Lung (tissue), 12 donors: ENCODE results near the gene RSPRY1. TPM values are rescaled to one million over a fixed set of nuclear protein-coding genes. Genes with fewer than 3 reads are reported as not detected.

Experiments
- ATAC-seq: fragments of 200-7000 bp; cut with Tn5 transposase; one replicate; pipeline ENCODE4 v1.9.1; 2020; ENCODE audit warnings: moderate number of reproducible peaks; ENCODE audit not compliant: insufficient read depth, low FRiP score
- DNase-seq, 3 donors: peaks; one replicate each; pipeline ENCODE4 v3.0.0-alpha.2; 2013 to 2017
- H3K27ac ChIP-seq, 2 donors: one replicate each; pipeline ENCODE4 v1.5.1; 2013; ENCODE audit warnings: mild to moderate bottlenecking in 2 of 2, moderate library complexity in 2 of 2, control low read depth in 1 of 2, inconsistent platforms in 1 of 2, low read depth in 1 of 2, low read length in 1 of 2
- H3K27me3 ChIP-seq, 3 donors: one replicate each; pipeline ENCODE4 v1.5.1; 2013; ENCODE audit warnings: low read length in 2 of 3; ENCODE audit not compliant: control insufficient read depth in 3 of 3, insufficient read depth in 3 of 3
- H3K36me3 ChIP-seq, 4 donors: one replicate each; pipeline ENCODE4 v1.5.1; 2013; ENCODE audit warnings: low read length in 4 of 4, mild to moderate bottlenecking in 1 of 4, moderate library complexity in 1 of 4; ENCODE audit not compliant: control insufficient read depth in 4 of 4, insufficient read depth in 4 of 4
- H3K4me1 ChIP-seq, 5 donors: one replicate each; pipeline ENCODE4 v1.5.1; 2013; ENCODE audit warnings: low read length in 5 of 5, mild to moderate bottlenecking in 2 of 5, moderate library complexity in 1 of 5; ENCODE audit not compliant: control insufficient read depth in 5 of 5, insufficient read depth in 5 of 5
- H3K4me3 ChIP-seq: one replicate; pipeline ENCODE4 v1.5.1; 2013; ENCODE audit warnings: mild to moderate bottlenecking, control low read depth, moderate library complexity
- H3K9ac ChIP-seq, 2 donors: one replicate each; pipeline ENCODE4 v1.5.1; 2013; ENCODE audit warnings: low read length in 2 of 2, control low read depth in 1 of 2; ENCODE audit not compliant: insufficient read depth in 1 of 2
- H3K9me3 ChIP-seq, 4 donors: one replicate each; pipeline ENCODE4 v1.5.1; 2013; ENCODE audit warnings: low read length in 3 of 4, mild to moderate bottlenecking in 1 of 4, moderate library complexity in 1 of 4; ENCODE audit not compliant: control insufficient read depth in 4 of 4, insufficient read depth in 3 of 4
- WGBS, 2 donors: extraction: QIAGEN DNeasy Blood & Tissue Kit; methylation state at CpG; one replicate each; pipeline ENCODE4 v1.1.7; 2013; 5-methylcytosine and 5-hydroxymethylcytosine counted together
- polyA plus RNA-seq, 2 donors: library from polyadenylated mRNA; stranded (reverse); fragments of 200-250 nt; gene quantifications; one replicate each; pipeline ENCODE4 v1.2.1, GENCODE V29; 2013
- total RNA-seq, 2 donors: library from RNA; depleted of rRNA in 1 of 2; stranded (reverse); fragments of >200 nt in 1 of 2; gene quantifications; one replicate each; pipeline ENCODE4 v1.2.1, GENCODE V29; 2014 to 2021
- TF ChIP-seq, protein P1 (sequence below): IDR thresholded peaks from 2 replicates; pipeline ENCODE4 v1.5.1; 2012; ENCODE audit warnings: mild to moderate bottlenecking; ENCODE audit errors: control extremely low read depth, extremely low read depth
- donor health status: control.
- donor health status: control.
- donor health status: Bipolar disorder and iron deficiency.
- donor health status: healthy.
- donor health status: DM: yes; HTN: yes; CAD: no.

RSPRY1 gene
- total and polyA plus RNA-seq, 4 donors, result 10.5 to 71.7 (median 25.2) TPM

DNA sequence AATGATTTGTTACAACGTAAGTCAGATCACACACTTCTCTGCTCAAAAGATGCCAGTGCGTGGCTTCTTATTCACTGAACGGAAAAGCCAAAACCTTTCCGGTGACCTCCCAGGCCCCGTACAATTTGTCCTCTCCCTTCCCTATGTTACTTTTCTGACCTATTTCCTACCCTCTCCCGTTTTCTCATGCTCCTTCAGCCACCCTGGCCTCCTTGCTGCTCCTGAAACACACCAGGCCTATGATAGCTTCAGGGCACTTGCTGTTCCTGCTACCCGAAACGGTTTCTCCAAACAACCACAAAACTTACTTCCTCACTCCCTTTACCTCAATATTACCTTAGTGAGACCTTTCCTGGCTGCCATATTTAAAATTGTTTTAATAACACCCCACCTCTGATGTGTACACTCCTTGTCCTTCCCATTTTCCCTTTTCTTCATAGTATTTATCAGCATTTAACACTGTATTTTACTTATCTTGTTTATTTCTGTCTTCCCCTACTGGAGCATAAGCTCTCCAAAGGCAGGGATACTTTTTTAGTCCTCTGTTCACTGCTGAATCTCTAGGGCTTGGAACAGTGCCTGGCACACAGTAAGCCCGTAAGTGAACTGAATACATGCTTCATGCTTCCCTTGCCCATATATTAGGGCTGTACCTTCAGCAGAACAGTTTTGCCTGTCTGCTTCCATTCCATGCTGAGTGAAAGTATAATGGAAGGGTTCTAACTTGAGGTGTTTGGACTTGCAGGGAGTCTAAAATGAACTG, 48.0 kb downstream of the RSPRY1 start:
- no peak for DNase-seq
- Histone ChIP-seq H3K27me3 (no peaks in the 10 kb centered on the region), H3K9me3 (peaks cover 0 to 2% (median 0%) of the 10 kb centered on the region in 4 donors), H3K9ac (no peak overlapping the region), H3K27ac (peak overlapping the region in 1 of 2 donors; percentile 14), H3K4me1 (peaks cover 0 to 3% (median 0%) of the 10 kb centered on the region in 5 donors), H3K4me3 (no peak overlapping the region), H3K36me3 (peaks cover 24 to 72% (median 38%) of the 10 kb centered on the region in 4 donors)
- TF ChIP-seq, protein P1, sequence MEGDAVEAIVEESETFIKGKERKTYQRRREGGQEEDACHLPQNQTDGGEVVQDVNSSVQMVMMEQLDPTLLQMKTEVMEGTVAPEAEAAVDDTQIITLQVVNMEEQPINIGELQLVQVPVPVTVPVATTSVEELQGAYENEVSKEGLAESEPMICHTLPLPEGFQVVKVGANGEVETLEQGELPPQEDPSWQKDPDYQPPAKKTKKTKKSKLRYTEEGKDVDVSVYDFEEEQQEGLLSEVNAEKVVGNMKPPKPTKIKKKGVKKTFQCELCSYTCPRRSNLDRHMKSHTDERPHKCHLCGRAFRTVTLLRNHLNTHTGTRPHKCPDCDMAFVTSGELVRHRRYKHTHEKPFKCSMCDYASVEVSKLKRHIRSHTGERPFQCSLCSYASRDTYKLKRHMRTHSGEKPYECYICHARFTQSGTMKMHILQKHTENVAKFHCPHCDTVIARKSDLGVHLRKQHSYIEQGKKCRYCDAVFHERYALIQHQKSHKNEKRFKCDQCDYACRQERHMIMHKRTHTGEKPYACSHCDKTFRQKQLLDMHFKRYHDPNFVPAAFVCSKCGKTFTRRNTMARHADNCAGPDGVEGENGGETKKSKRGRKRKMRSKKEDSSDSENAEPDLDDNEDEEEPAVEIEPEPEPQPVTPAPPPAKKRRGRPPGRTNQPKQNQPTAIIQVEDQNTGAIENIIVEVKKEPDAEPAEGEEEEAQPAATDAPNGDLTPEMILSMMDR, result no peak
- ATAC-seq, result no peak
- 89 to 95% methylated on average over 9 of the region's 9 CpGs for WGBS, 2 donors

GRCh38 chr16:57234707-57235092, 48.6 kb downstream of the RSPRY1 start:
- no peaks in the 10 kb centered on the region for H3K27me3 ChIP-seq
- TF ChIP-seq, protein P1, result no peak
- DNase-seq, result no peak
- H3K9ac ChIP-seq, result no peak overlapping the region
- H3K4me3 ChIP-seq, result no peak overlapping the region
- peaks cover 0 to 2% (median 0%) of the 10 kb centered on the region in 4 donors for H3K9me3 ChIP-seq
- no peak overlapping the region for H3K27ac ChIP-seq
- H3K36me3 ChIP-seq, result peaks cover 24 to 75% (median 37%) of the 10 kb centered on the region in 4 donors
- ATAC-seq, result no peak
- H3K4me1 ChIP-seq, result peaks cover 0 to 3% (median 0%) of the 10 kb centered on the region in 5 donors

- Histone ChIP-seq H3K27me3 (no peaks in the 10 kb centered on the region), H3K9ac (no peak overlapping the region), H3K9me3 (peaks cover 0 to 2% (median 0%) of the 10 kb centered on the region in 4 donors), H3K4me1 (peaks cover 0 to 3% (median 0%) of the 10 kb centered on the region in 5 donors), H3K36me3 (peaks cover 23 to 77% (median 38%) of the 10 kb centered on the region in 4 donors), H3K27ac (peak overlapping the region in 1 of 2 donors; percentile 4), H3K4me3 (no peak overlapping the region)
- no peak for ATAC-seq
- peak in 2 of 3 donors; percentile 35 to 76 for DNase-seq
- 62 to 69% methylated on average over 8 of the region's 8 CpGs for WGBS, 2 donors
- TF ChIP-seq, protein P1, result no peak
These were observed 49.2 kb downstream of the RSPRY1 start for GRCh38 chr16:57235128-57236021.
